ENCODE data around the gene YTHDF1. TPM values are rescaled to one million over a fixed set of nuclear protein-coding genes. Genes with fewer than 3 reads are reported as not detected.

YTHDF1 gene
- total and polyA plus RNA-seq, 4 donors: 20.9 to 45.9 (median 34.2) TPM

- Histone ChIP-seq H3K27me3 (ENCODE audit: control insufficient read depth, insufficient read depth, low read length) (no peaks in the 10 kb centered on the region), H3K4me1 (ENCODE audit: control insufficient read depth, insufficient read depth, low read length) (peaks cover 53% of the 10 kb centered on the region), H3K9me3 (ENCODE audit: control insufficient read depth, insufficient read depth, low read length) (no peaks in the 10 kb centered on the region), H3K36me3 (ENCODE audit: control insufficient read depth, insufficient read depth, low read length) (no peaks in the 10 kb centered on the region), H3K4me3 (ENCODE audit: low read depth, low read length) (no peak overlapping the region), H3K27ac (ENCODE audit: low read depth, low read length) (no peak overlapping the region)
- no peak for DNase-seq (ENCODE audit: low read depth in 4 of 6, low spot score in 6 of 6)
- 67% methylated on average over 9 of the region's 18 CpGs for WGBS (ENCODE audit: insufficient coverage)
These were observed 16.5 kb upstream of the YTHDF1 start for GRCh38 chr20:63232235-63233060.

GRCh38 chr20:63230800-63231268 is 14.9 kb upstream of the YTHDF1 start:
- WGBS (ENCODE audit: insufficient coverage): 9% methylated on average over 15 of the region's 17 CpGs
- peak in 2 of 6 donors; percentile 87 to 88 for DNase-seq (ENCODE audit: low read depth in 4 of 6, low spot score in 6 of 6)

GRCh38 chr20:63228806-63229205 is 12.9 kb upstream of the YTHDF1 start:
- Histone ChIP-seq H3K4me3 (ENCODE audit: low read depth, low read length) (no peak overlapping the region), H3K27me3 (ENCODE audit: control insufficient read depth, insufficient read depth, low read length) (no peaks in the 10 kb centered on the region), H3K36me3 (ENCODE audit: control insufficient read depth, insufficient read depth, low read length) (no peaks in the 10 kb centered on the region), H3K27ac (ENCODE audit: low read depth, low read length) (no peak overlapping the region), H3K4me1 (ENCODE audit: control insufficient read depth, insufficient read depth, low read length) (peaks cover 36% of the 10 kb centered on the region), H3K9me3 (ENCODE audit: control insufficient read depth, insufficient read depth, low read length) (no peaks in the 10 kb centered on the region)
- WGBS (ENCODE audit: insufficient coverage): 57% methylated on average over 13 of the region's 13 CpGs
- DNase-seq (ENCODE audit: low read depth in 4 of 6, low spot score in 6 of 6): no peak

More at GRCh38 chr20:63230800-63231268, 14.9 kb upstream of the YTHDF1 start:
- Histone ChIP-seq H3K4me3 (ENCODE audit: low read depth, low read length) (no peak overlapping the region), H3K36me3 (ENCODE audit: control insufficient read depth, insufficient read depth, low read length) (no peaks in the 10 kb centered on the region), H3K4me1 (ENCODE audit: control insufficient read depth, insufficient read depth, low read length) (peaks cover 37% of the 10 kb centered on the region), H3K27ac (ENCODE audit: low read depth, low read length) (peak overlapping the region; percentile 67), H3K27me3 (ENCODE audit: control insufficient read depth, insufficient read depth, low read length) (no peaks in the 10 kb centered on the region), H3K9me3 (ENCODE audit: control insufficient read depth, insufficient read depth, low read length) (no peaks in the 10 kb centered on the region)

GRCh38 chr20:63227260-63227659 is 11.3 kb upstream of the YTHDF1 start:
- no peak overlapping the region for H3K27ac ChIP-seq (ENCODE audit: low read depth, low read length)
- no peaks in the 10 kb centered on the region for H3K27me3 ChIP-seq (ENCODE audit: control insufficient read depth, insufficient read depth, low read length)
- H3K4me3 ChIP-seq (ENCODE audit: low read depth, low read length): no peak overlapping the region
- no peaks in the 10 kb centered on the region for H3K36me3 ChIP-seq (ENCODE audit: control insufficient read depth, insufficient read depth, low read length)
- WGBS (ENCODE audit: insufficient coverage): 92% methylated on average over 5 of the region's 5 CpGs
- no peak for DNase-seq (ENCODE audit: low read depth in 4 of 6, low spot score in 6 of 6)
- peaks cover 45% of the 10 kb centered on the region for H3K4me1 ChIP-seq (ENCODE audit: control insufficient read depth, insufficient read depth, low read length)
- no peaks in the 10 kb centered on the region for H3K9me3 ChIP-seq (ENCODE audit: control insufficient read depth, insufficient read depth, low read length)

GRCh38 chr20:63226042-63226943 is 10.4 kb upstream of the YTHDF1 start:
- 81% methylated on average over 19 of the region's 19 CpGs for WGBS (ENCODE audit: insufficient coverage)

GRCh38 chr20:63225082-63225454 is 9.1 kb upstream of the YTHDF1 start:
- no peaks in the 10 kb centered on the region for H3K27me3 ChIP-seq (ENCODE audit: control insufficient read depth, insufficient read depth, low read length)
- WGBS (ENCODE audit: insufficient coverage): 26% methylated on average over 6 of the region's 7 CpGs
- H3K4me1 ChIP-seq (ENCODE audit: control insufficient read depth, insufficient read depth, low read length): peaks cover 30% of the 10 kb centered on the region
- no peaks in the 10 kb centered on the region for H3K9me3 ChIP-seq (ENCODE audit: control insufficient read depth, insufficient read depth, low read length)
- no peaks in the 10 kb centered on the region for H3K36me3 ChIP-seq (ENCODE audit: control insufficient read depth, insufficient read depth, low read length)
- DNase-seq (ENCODE audit: low read depth in 4 of 6, low spot score in 6 of 6): peak in 1 of 6 donors; percentile 16
- no peak overlapping the region for H3K4me3 ChIP-seq (ENCODE audit: low read depth, low read length)
- H3K27ac ChIP-seq (ENCODE audit: low read depth, low read length): no peak overlapping the region

More at GRCh38 chr20:63226042-63226943, 10.4 kb upstream of the YTHDF1 start:
- H3K36me3 ChIP-seq (ENCODE audit: control insufficient read depth, insufficient read depth, low read length): no peaks in the 10 kb centered on the region
- peaks cover 43% of the 10 kb centered on the region for H3K4me1 ChIP-seq (ENCODE audit: control insufficient read depth, insufficient read depth, low read length)
- no peak overlapping the region for H3K27ac ChIP-seq (ENCODE audit: low read depth, low read length)
- no peak for DNase-seq (ENCODE audit: low read depth in 4 of 6, low spot score in 6 of 6)
- H3K9me3 ChIP-seq (ENCODE audit: control insufficient read depth, insufficient read depth, low read length): no peaks in the 10 kb centered on the region
- no peak overlapping the region for H3K4me3 ChIP-seq (ENCODE audit: low read depth, low read length)
- no peaks in the 10 kb centered on the region for H3K27me3 ChIP-seq (ENCODE audit: control insufficient read depth, insufficient read depth, low read length)

- peak overlapping the region; percentile 15 for H3K27ac ChIP-seq (ENCODE audit: low read depth, low read length)
- H3K4me1 ChIP-seq (ENCODE audit: control insufficient read depth, insufficient read depth, low read length): peaks cover 30% of the 10 kb centered on the region
- DNase-seq (ENCODE audit: low read depth in 4 of 6, low spot score in 6 of 6): peak in 3 of 6 donors; percentile 13 to 70 (median 65)
These were observed 8.6 kb upstream of the YTHDF1 start for GRCh38 chr20:63224412-63225081.

GRCh38 chr20:63223826-63224207 is 7.9 kb upstream of the YTHDF1 start:
- Histone ChIP-seq H3K27me3 (ENCODE audit: control insufficient read depth, insufficient read depth, low read length) (no peaks in the 10 kb centered on the region), H3K4me1 (ENCODE audit: control insufficient read depth, insufficient read depth, low read length) (peaks cover 24% of the 10 kb centered on the region), H3K4me3 (ENCODE audit: low read depth, low read length) (no peak overlapping the region), H3K9me3 (ENCODE audit: control insufficient read depth, insufficient read depth, low read length) (no peaks in the 10 kb centered on the region), H3K27ac (ENCODE audit: low read depth, low read length) (no peak overlapping the region), H3K36me3 (ENCODE audit: control insufficient read depth, insufficient read depth, low read length) (no peaks in the 10 kb centered on the region)
- DNase-seq (ENCODE audit: low read depth in 4 of 6, low spot score in 6 of 6): no peak
- WGBS (ENCODE audit: insufficient coverage): 83% methylated on average over 4 of the region's 6 CpGs

More at GRCh38 chr20:63224412-63225081, 8.6 kb upstream of the YTHDF1 start:
- no peaks in the 10 kb centered on the region for H3K9me3 ChIP-seq (ENCODE audit: control insufficient read depth, insufficient read depth, low read length)
- no peaks in the 10 kb centered on the region for H3K36me3 ChIP-seq (ENCODE audit: control insufficient read depth, insufficient read depth, low read length)
- no peaks in the 10 kb centered on the region for H3K27me3 ChIP-seq (ENCODE audit: control insufficient read depth, insufficient read depth, low read length)
- 20% methylated on average over 16 of the region's 16 CpGs for WGBS (ENCODE audit: insufficient coverage)
- no peak overlapping the region for H3K4me3 ChIP-seq (ENCODE audit: low read depth, low read length)

GRCh38 chr20:63223121-63223825 is 7.3 kb upstream of the YTHDF1 start:
- DNase-seq (ENCODE audit: low read depth in 4 of 6, low spot score in 6 of 6): peak in 2 of 6 donors; percentile 59 to 64
- no peaks in the 10 kb centered on the region for H3K27me3 ChIP-seq (ENCODE audit: control insufficient read depth, insufficient read depth, low read length)
- H3K27ac ChIP-seq (ENCODE audit: low read depth, low read length): no peak overlapping the region
- H3K4me1 ChIP-seq (ENCODE audit: control insufficient read depth, insufficient read depth, low read length): peaks cover 24% of the 10 kb centered on the region
- no peak overlapping the region for H3K4me3 ChIP-seq (ENCODE audit: low read depth, low read length)
- no peaks in the 10 kb centered on the region for H3K9me3 ChIP-seq (ENCODE audit: control insufficient read depth, insufficient read depth, low read length)
- H3K36me3 ChIP-seq (ENCODE audit: control insufficient read depth, insufficient read depth, low read length): no peaks in the 10 kb centered on the region
- WGBS (ENCODE audit: insufficient coverage): 53% methylated on average over 11 of the region's 12 CpGs

All from spinal cord (tissue), 10 donors.